Right atrium auricular region (tissue), 2 donors: ENCODE measurements around the gene CHCHD10. TPM values are rescaled to one million over a fixed set of nuclear protein-coding genes. Genes with fewer than 3 reads are reported as not detected.
A peak's percentile ranks its signal among the peaks of the same experiment; 100 is the strongest.

Experiments
- DNase-seq: peaks from one replicate; pipeline ENCODE4 v3.0.0-alpha.2; 2019; ENCODE audit warnings: low spot score
- H3K27ac ChIP-seq, 2 donors: fragments of 200-600 bp; sonication (generic); 1 replicate in 1 of 2; 2 replicates in 1 of 2; pipeline ENCODE4 v1.5.1; 2016 to 2019
- H3K27me3 ChIP-seq, 2 donors: fragments of 200-600 bp; sonication (generic); one replicate each; pipeline versions ENCODE4 v1.5.1 to v1.6.0; 2017 to 2019
- H3K36me3 ChIP-seq: fragments of 200-600 bp; sonication (generic); one replicate; pipeline ENCODE4 v1.5.1; 2016
- H3K4me1 ChIP-seq, 2 donors: fragments of 200-600 bp; sonication (generic); one replicate each; pipeline versions ENCODE4 v1.5.1 to v1.6.0; 2017 to 2019
- H3K4me3 ChIP-seq, 2 donors: fragments of 200-600 bp; sonication (generic); 1 replicate in 1 of 2; 2 replicates in 1 of 2; pipeline ENCODE4 v1.5.1; 2017 to 2019; ENCODE audit warnings: mild to moderate bottlenecking in 1 of 2, moderate library complexity in 1 of 2
- H3K9me3 ChIP-seq, 2 donors: fragments of 200-600 bp; sonication (generic); one replicate each; pipeline ENCODE4 v1.5.1; 2019
- CTCF ChIP-seq, 2 donors: fragments of 200-600 bp; sonication (generic); IDR thresholded peaks; one replicate each; pipeline ENCODE4 v1.5.1; 2019; ENCODE audit warnings: antibody characterized with exemption in 2 of 2
- total RNA-seq, 2 donors: library from RNA; depleted of rRNA; stranded (reverse); fragments of >200 nt; gene quantifications; one replicate each; pipeline ENCODE4 v1.1.0, GENCODE V29; 2016

Gene CHCHD10
- total RNA-seq, 2 donors from 2014 or later, result 213 to 319 TPM

- DNase-seq, result no peak
- TF ChIP-seq CTCF (IDR thresholded peaks at IDR 0.05), result no peak
- peaks cover 0 to 50% of the 10 kb centered on the region in 2 donors for H3K4me1 ChIP-seq
Observed at GRCh38 chr22:23786261-23786710, 18.5 kb upstream of the CHCHD10 start.

GRCh38 chr22:23784215-23784732, 16.5 kb upstream of the CHCHD10 start:
- H3K4me1 ChIP-seq, result peaks cover 0 to 34% of the 10 kb centered on the region in 2 donors
- DNase-seq, result no peak
- H3K27ac ChIP-seq, result no peak overlapping the region

More at GRCh38 chr22:23786261-23786710, 18.5 kb upstream of the CHCHD10 start:
- Histone ChIP-seq H3K4me3 (peak overlapping the region; percentile 95 to 98), H3K27me3 (no peaks in the 10 kb centered on the region), H3K27ac (peak overlapping the region; percentile 100), H3K36me3 (no peaks in the 10 kb centered on the region), H3K9me3 (no peaks in the 10 kb centered on the region)

GRCh38 chr22:23783265-23784150, 15.7 kb upstream of the CHCHD10 start:
- Histone ChIP-seq H3K9me3 (no peaks in the 10 kb centered on the region), H3K4me3 (no peak overlapping the region), H3K36me3 (no peaks in the 10 kb centered on the region), H3K4me1 (peaks cover 0 to 26% of the 10 kb centered on the region in 2 donors), H3K27me3 (no peaks in the 10 kb centered on the region), H3K27ac (no peak overlapping the region)
- no peak for DNase-seq
- no peak for TF ChIP-seq CTCF (IDR thresholded peaks at IDR 0.05)

More at GRCh38 chr22:23784215-23784732, 16.5 kb upstream of the CHCHD10 start:
- Histone ChIP-seq H3K9me3 (no peaks in the 10 kb centered on the region), H3K27me3 (no peaks in the 10 kb centered on the region), H3K36me3 (no peaks in the 10 kb centered on the region), H3K4me3 (no peak overlapping the region)
- TF ChIP-seq CTCF (IDR thresholded peaks at IDR 0.05), result no peak

GRCh38 chr22:23782703-23783102, 14.9 kb upstream of the CHCHD10 start:
- Histone ChIP-seq H3K4me1 (peaks cover 0 to 25% of the 10 kb centered on the region in 2 donors), H3K9me3 (no peaks in the 10 kb centered on the region), H3K36me3 (no peaks in the 10 kb centered on the region), H3K27me3 (no peaks in the 10 kb centered on the region), H3K27ac (no peak overlapping the region), H3K4me3 (no peak overlapping the region)
- TF ChIP-seq CTCF (IDR thresholded peaks at IDR 0.05), result no peak
- no peak for DNase-seq

- TF ChIP-seq CTCF (IDR thresholded peaks at IDR 0.05), result no peak
- H3K27ac ChIP-seq, result no peak overlapping the region
- no peak for DNase-seq
- peaks cover 0 to 25% of the 10 kb centered on the region in 2 donors for H3K4me1 ChIP-seq
- no peaks in the 10 kb centered on the region for H3K27me3 ChIP-seq
- no peaks in the 10 kb centered on the region for H3K9me3 ChIP-seq
- H3K4me3 ChIP-seq, result no peak overlapping the region
- no peaks in the 10 kb centered on the region for H3K36me3 ChIP-seq
Observed at GRCh38 chr22:23782252-23782651, 14.5 kb upstream of the CHCHD10 start.
